Liver (tissue), 3 donors: ENCODE results near the gene SPRYD3.

Source experiments
- ATF3 ChIP-seq: IDR thresholded peaks from 2 replicates; pipeline ENCODE4 v1.6.1; 2016; ENCODE audit warnings: antibody characterized with exemption
- CTCF ChIP-seq: fragments of 150-350 bp; IDR thresholded peaks from 2 replicates; pipeline ENCODE4 v1.5.1; 2017; ENCODE audit warnings: improper control_type of control experiment, low read depth, low read length; ENCODE audit not compliant: missing input control
- EGR1 ChIP-seq, 2 donors: IDR thresholded peaks; 2 replicates each; pipeline ENCODE4 v1.6.1; 2016 to 2018; ENCODE audit warnings: antibody characterized with exemption in 2 of 2, low read depth in 2 of 2
- FOXA1 ChIP-seq: IDR thresholded peaks from 2 replicates; pipeline ENCODE4 v1.6.1; 2016; ENCODE audit warnings: antibody characterized with exemption
- GABPA ChIP-seq, 2 donors: IDR thresholded peaks in 1 of 2; conservative IDR thresholded peaks in 1 of 2; 2 replicates each; pipeline ENCODE4 v1.6.1; 2016; ENCODE audit warnings: antibody characterized with exemption in 2 of 2, mild to moderate bottlenecking in 1 of 2, moderate library complexity in 1 of 2
- MAX ChIP-seq: IDR thresholded peaks from 2 replicates; pipeline ENCODE4 v1.6.1; 2016; ENCODE audit warnings: antibody characterized with exemption
- RAD21 ChIP-seq, 2 donors: IDR thresholded peaks; 2 replicates each; pipeline ENCODE4 v1.6.1; 2016; ENCODE audit warnings: antibody characterized with exemption in 2 of 2, mild to moderate bottlenecking in 2 of 2
- REST ChIP-seq: IDR thresholded peaks from 2 replicates; pipeline ENCODE4 v1.6.1; 2016; ENCODE audit warnings: antibody characterized with exemption, mild to moderate bottlenecking
- RXRA ChIP-seq, 2 donors: IDR thresholded peaks; 2 replicates each; pipeline ENCODE4 v1.6.1; 2017 to 2018; ENCODE audit warnings: antibody characterized with exemption in 2 of 2, mild to moderate bottlenecking in 1 of 2
- SP1 ChIP-seq: IDR thresholded peaks from 2 replicates; pipeline ENCODE4 v1.6.1; 2018; ENCODE audit warnings: antibody characterized with exemption, mild to moderate bottlenecking
- TAF1 ChIP-seq: conservative IDR thresholded peaks from 2 replicates; pipeline ENCODE4 v1.6.1; 2016; ENCODE audit warnings: antibody characterized with exemption, mild to moderate bottlenecking
- YY1 ChIP-seq: IDR thresholded peaks from 2 replicates; pipeline ENCODE4 v1.6.1; 2016; ENCODE audit warnings: antibody characterized with exemption, mild to moderate bottlenecking
- ZBTB33 ChIP-seq: IDR thresholded peaks from 2 replicates; pipeline ENCODE4 v1.6.1; 2016; ENCODE audit warnings: antibody characterized with exemption
- donor health status: healthy.
- donor health status: healthy.

- TF ChIP-seq SP1 (no peak), REST (no peak), CTCF (no peak), YY1 (no peak), ZBTB33 (no peak), GABPA (IDR thresholded peaks at IDR 0.05 in 1 of 2, conservative IDR thresholded peaks at IDR 0.05 in 1 of 2) (no peak), TAF1 (no peak), FOXA1 (no peak), MAX (no peak), RAD21 (IDR thresholded peaks at IDR 0.05) (no peak), ATF3 (no peak), EGR1 (IDR thresholded peaks at IDR 0.05; ENCODE audit: low read depth in 2 of 2) (no peak), RXRA (IDR thresholded peaks at IDR 0.05) (no peak)
Observed at GRCh38 chr12:53120685-53121525, 41.7 kb upstream of the SPRYD3 start.
